BE2C (cell line): ENCODE results near the gene FAHD1.
"Not testable (repeated sequence)": the region's sequence is repeated elsewhere in the genome, so short reads cannot be mapped to it uniquely, and the experiment has no call there.

Experiments used
- DNase-seq: peaks from one replicate; pipeline ENCODE4 v3.0.0-alpha.2; 2020
- H3K27me3 ChIP-seq: fragments of 250-450 bp; sonication (Bioruptor Pico); 2 replicates; pipeline ENCODE4 v1.5.1; 2020; ENCODE audit warnings: mild to moderate bottlenecking
- H3K36me3 ChIP-seq: fragments of 250-450 bp; sonication (Bioruptor Pico); 2 replicates; pipeline ENCODE4 v1.5.1; 2020; ENCODE audit warnings: mild to moderate bottlenecking
- H3K4me1 ChIP-seq: fragments of 250-450 bp; sonication (Bioruptor Pico); 2 replicates; pipeline ENCODE4 v1.5.1; 2020
- H3K4me3 ChIP-seq: 2 replicates; pipeline ENCODE4 v1.5.1; 2011; ENCODE audit warnings: low read depth, low read length
- H3K9me3 ChIP-seq: fragments of 250-450 bp; sonication (Bioruptor Pico); 2 replicates; pipeline ENCODE4 v1.5.1; 2020
- CTCF ChIP-seq: IDR thresholded peaks from 2 replicates; pipeline ENCODE4 v1.5.1; 2012; ENCODE audit warnings: mild to moderate bottlenecking, low read depth, low read length

Gene FAHD1

GRCh38 chr16:1792836-1793577 lies 34.0 kb upstream of the FAHD1 start:
- H3K9me3 ChIP-seq: peaks cover 4% of the 10 kb centered on the region
- no peak for TF ChIP-seq CTCF
- DNase-seq: no peak
- H3K27me3 ChIP-seq: no peaks in the 10 kb centered on the region
- no peak overlapping the region for H3K4me3 ChIP-seq
- H3K36me3 ChIP-seq: peaks cover 33% of the 10 kb centered on the region
- no peaks in the 10 kb centered on the region for H3K4me1 ChIP-seq

- no peak for DNase-seq
- H3K4me3 ChIP-seq: no peak within 1 kb of the TSS
- no peaks in the 10 kb centered on the region for H3K27me3 ChIP-seq
- H3K4me1 ChIP-seq: no peaks in the 10 kb centered on the region
- peaks cover 6% of the 10 kb centered on the region for H3K9me3 ChIP-seq
- no peak for TF ChIP-seq CTCF
- peaks cover 26% of the 10 kb centered on the region for H3K36me3 ChIP-seq
Measured at GRCh38 chr16:1793578-1794220, 33.3 kb upstream of the FAHD1 start, which contains the start of gene IGFALS. TSS of gene IGFALS (minus strand) at chr16:1793705. CDS start at chr16:1793652, 53 bp downstream.

DNA sequence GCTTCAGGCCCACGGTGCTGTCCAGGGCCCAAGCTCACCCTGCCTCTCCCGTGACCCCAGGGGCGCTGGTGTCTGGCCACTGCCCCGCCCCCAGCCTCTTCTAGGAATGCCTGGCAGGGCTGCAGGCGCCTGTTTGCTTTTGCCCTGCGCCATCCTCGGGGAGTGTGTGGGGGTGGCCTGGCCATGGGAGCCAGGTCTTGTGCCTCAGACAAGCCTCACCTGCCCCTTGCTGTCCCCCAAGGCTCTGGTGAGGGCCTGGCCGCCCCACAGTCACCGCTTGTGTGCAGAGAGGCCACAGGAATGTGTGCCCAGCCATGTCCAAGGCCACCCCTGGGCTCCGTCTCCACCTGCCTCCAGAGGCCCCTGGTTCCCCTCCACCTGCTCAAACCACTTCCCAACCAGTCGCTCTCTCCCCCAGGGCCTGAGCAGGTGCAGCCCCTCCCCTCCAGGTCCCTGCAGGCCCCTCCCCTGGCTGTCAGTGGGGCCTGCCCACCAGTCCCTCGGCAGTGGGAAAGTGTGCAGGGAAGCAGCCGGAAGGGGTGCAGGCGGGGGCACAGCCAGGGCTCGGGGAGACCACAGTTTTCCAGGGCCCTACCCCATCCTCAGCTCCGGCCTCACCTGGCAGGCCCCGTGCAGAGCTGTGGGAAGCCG lies 32.7 kb upstream of the FAHD1 start:
- no peak for DNase-seq
- H3K9me3 ChIP-seq: peaks cover 6% of the 10 kb centered on the region
- H3K4me3 ChIP-seq: no peak overlapping the region
- no peaks in the 10 kb centered on the region for H3K4me1 ChIP-seq
- peaks cover 20% of the 10 kb centered on the region for H3K36me3 ChIP-seq
- TF ChIP-seq CTCF: no peak
- H3K27me3 ChIP-seq: no peaks in the 10 kb centered on the region

GRCh38 chr16:1794908-1795666 lies 31.9 kb upstream of the FAHD1 start:
- TF ChIP-seq CTCF: no peak
- no peaks in the 10 kb centered on the region for H3K27me3 ChIP-seq
- H3K4me3 ChIP-seq: no peak overlapping the region
- H3K4me1 ChIP-seq: no peaks in the 10 kb centered on the region
- peaks cover 13% of the 10 kb centered on the region for H3K36me3 ChIP-seq
- DNase-seq: no peak
- peaks cover 6% of the 10 kb centered on the region for H3K9me3 ChIP-seq

DNA sequence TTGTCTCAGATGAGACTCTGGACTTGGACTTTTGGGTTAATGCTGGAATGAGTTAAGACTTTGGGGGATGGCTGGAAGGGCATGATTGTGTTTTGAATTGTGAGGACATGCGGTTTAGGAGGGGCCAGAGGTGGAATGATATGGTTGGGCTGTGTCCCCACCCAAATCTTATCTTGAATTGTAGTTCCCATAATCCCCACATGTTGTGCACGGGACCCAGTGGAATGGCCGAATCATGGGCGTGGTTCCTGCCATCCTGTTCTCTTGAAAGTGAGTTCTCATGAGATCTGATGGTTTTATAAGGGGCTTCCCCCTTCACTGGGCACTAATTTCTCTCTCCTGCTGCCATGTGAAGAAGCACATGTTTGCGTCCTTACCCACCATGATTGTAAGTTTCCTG lies 27.7 kb upstream of the FAHD1 start:
- not testable (repeated sequence) for H3K9me3 ChIP-seq, DNase-seq, H3K4me3 ChIP-seq, H3K36me3 ChIP-seq, H3K4me1 ChIP-seq, H3K27me3 ChIP-seq

DNA sequence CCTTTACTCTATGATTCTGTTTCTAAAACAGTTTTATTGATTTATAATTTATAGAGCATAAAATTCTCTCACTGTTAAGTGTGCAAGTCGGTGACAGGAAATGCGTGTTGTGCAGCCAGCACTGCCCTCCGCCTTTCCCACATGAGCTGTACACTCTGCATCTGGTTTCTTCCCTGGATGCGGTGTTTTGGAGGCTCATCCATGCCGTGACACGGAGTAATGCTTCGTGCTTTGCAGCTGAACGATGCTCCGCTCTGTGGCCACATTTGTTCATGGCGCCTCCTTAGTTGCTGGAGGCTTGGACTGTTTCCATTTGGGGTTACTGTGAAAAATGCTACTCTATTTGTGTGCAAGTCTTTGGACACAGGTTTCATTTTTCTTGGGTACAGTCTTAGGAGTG lies 26.3 kb upstream of the FAHD1 start:
- Histone ChIP-seq H3K36me3 (no peaks in the 10 kb centered on the region), H3K27me3 (no peaks in the 10 kb centered on the region), H3K9me3 (peaks cover 6% of the 10 kb centered on the region), H3K4me3 (no peak overlapping the region), H3K4me1 (no peaks in the 10 kb centered on the region)
- no peak for DNase-seq
- no peak for TF ChIP-seq CTCF
